Vagina (tissue), 2 donors: ENCODE results near the gene LEMD2. TPM values are rescaled to one million over a fixed set of nuclear protein-coding genes. Genes with fewer than 3 reads are reported as not detected.

Experiments
- DNase-seq, 2 donors: peaks; one replicate each; pipeline ENCODE4 v3.0.0-alpha.2; 2017; ENCODE audit errors: extremely low spot score in 2 of 2
- H3K27ac ChIP-seq: fragments of 200-600 bp; sonication (generic); one replicate; pipeline ENCODE4 v1.5.1; 2019
- H3K27me3 ChIP-seq: fragments of 200-600 bp; sonication (generic); one replicate; pipeline ENCODE4 v1.5.1; 2019
- H3K36me3 ChIP-seq, 2 donors: fragments of 200-600 bp; sonication (generic); one replicate each; pipeline ENCODE4 v1.5.1; 2017 to 2019
- H3K4me1 ChIP-seq: fragments of 200-600 bp; sonication (generic); one replicate; pipeline ENCODE4 v1.5.1; 2019
- H3K4me3 ChIP-seq, 2 donors: fragments of 200-600 bp; sonication (generic); 1 replicate in 1 of 2; 2 replicates in 1 of 2; pipeline ENCODE4 v1.5.1; 2016 to 2019
- H3K9me3 ChIP-seq: fragments of 200-600 bp; sonication (generic); one replicate; pipeline ENCODE4 v1.5.1; 2019
- CTCF ChIP-seq, 3 experiments: fragments of 450-650 bp in 2 of 3; fragments of 200-600 bp in 1 of 3; sonication (generic) in 1 of 3; IDR thresholded peaks; one replicate each; pipeline ENCODE4 v1.5.1; 2017 to 2019; ENCODE audit warnings: antibody characterized with exemption in 3 of 3, mild to moderate bottlenecking in 2 of 3, moderate library complexity in 2 of 3
- POLR2A ChIP-seq, 2 donors: fragments of 450-650 bp; IDR thresholded peaks; one replicate each; pipeline ENCODE4 v1.6.1; 2017; ENCODE audit warnings: antibody characterized with exemption in 2 of 2, mild to moderate bottlenecking in 2 of 2, moderate library complexity in 2 of 2
- POLR2AphosphoS5 ChIP-seq, 2 donors: sonication (generic); formaldehyde crosslinking; IDR thresholded peaks; one replicate each; pipeline ENCODE4 v1.9.0; 2017; ENCODE audit warnings: antibody characterized with exemption in 2 of 2, mild to moderate bottlenecking in 2 of 2, low read depth in 1 of 2; ENCODE audit not compliant: insufficient read depth in 1 of 2
- intact Hi-C: fragments of 100-400 bp; cut with DNase I; formaldehyde crosslinking; loops from one replicate; pipeline ENCODE4 v1.15.1; 2023
- total RNA-seq: library from RNA; depleted of rRNA; stranded (reverse); fragments of >200 nt; gene quantifications from one replicate; pipeline ENCODE4 v1.2.3, GENCODE V29; 2016

The LEMD2 gene
- total RNA-seq, 1 donor from 2014 or later: 55.5 TPM

- DNase-seq: no peak
- TF ChIP-seq POLR2AphosphoS5 (IDR thresholded peaks at IDR 0.05; ENCODE audit: insufficient read depth in 1 of 2, low read depth in 1 of 2) (no peak), POLR2A (IDR thresholded peaks at IDR 0.05) (no peak), CTCF (IDR thresholded peaks at IDR 0.05) (no peak)
- H3K27ac ChIP-seq: no peak overlapping the region
- no peak overlapping the region for H3K4me3 ChIP-seq
- H3K9me3 ChIP-seq: no peaks in the 10 kb centered on the region
- no peaks in the 10 kb centered on the region for H3K36me3 ChIP-seq
- no peaks in the 10 kb centered on the region for H3K4me1 ChIP-seq
- intact Hi-C loops: no loop called here
- H3K27me3 ChIP-seq: no peaks in the 10 kb centered on the region
Measured at GRCh38 chr6:33820784-33821520, 32.0 kb upstream of the LEMD2 start.

GRCh38 chr6:33820243-33820642 lies 31.3 kb upstream of the LEMD2 start:
- no peaks in the 10 kb centered on the region for H3K27me3 ChIP-seq
- intact Hi-C loops: no loop called here

GRCh38 chr6:33819021-33819420 lies 30.1 kb upstream of the LEMD2 start:
- no peak overlapping the region for H3K4me3 ChIP-seq
- TF ChIP-seq CTCF (IDR thresholded peaks at IDR 0.05) (no peak), POLR2AphosphoS5 (IDR thresholded peaks at IDR 0.05; ENCODE audit: insufficient read depth in 1 of 2, low read depth in 1 of 2) (no peak), POLR2A (IDR thresholded peaks at IDR 0.05) (no peak)

More at GRCh38 chr6:33820243-33820642, 31.3 kb upstream of the LEMD2 start:
- Histone ChIP-seq H3K4me3 (no peak overlapping the region), H3K9me3 (no peaks in the 10 kb centered on the region), H3K4me1 (no peaks in the 10 kb centered on the region), H3K36me3 (no peaks in the 10 kb centered on the region), H3K27ac (no peak overlapping the region)
- TF ChIP-seq POLR2AphosphoS5 (IDR thresholded peaks at IDR 0.05; ENCODE audit: insufficient read depth in 1 of 2, low read depth in 1 of 2): no peak
- TF ChIP-seq POLR2A (IDR thresholded peaks at IDR 0.05): no peak
- TF ChIP-seq CTCF (IDR thresholded peaks at IDR 0.05): no peak
- no peak for DNase-seq

GRCh38 chr6:33818293-33818692 lies 29.4 kb upstream of the LEMD2 start:
- H3K27me3 ChIP-seq: no peaks in the 10 kb centered on the region
- TF ChIP-seq POLR2AphosphoS5 (IDR thresholded peaks at IDR 0.05; ENCODE audit: insufficient read depth in 1 of 2, low read depth in 1 of 2) (no peak), POLR2A (IDR thresholded peaks at IDR 0.05) (no peak), CTCF (IDR thresholded peaks at IDR 0.05) (no peak)
- H3K4me1 ChIP-seq: no peaks in the 10 kb centered on the region
- no peaks in the 10 kb centered on the region for H3K36me3 ChIP-seq
- H3K27ac ChIP-seq: no peak overlapping the region
- no peak overlapping the region for H3K4me3 ChIP-seq
- no peaks in the 10 kb centered on the region for H3K9me3 ChIP-seq
- no peak for DNase-seq
- intact Hi-C loops: no loop called here

More at GRCh38 chr6:33819021-33819420, 30.1 kb upstream of the LEMD2 start:
- Histone ChIP-seq H3K27me3 (no peaks in the 10 kb centered on the region), H3K36me3 (no peaks in the 10 kb centered on the region), H3K9me3 (no peaks in the 10 kb centered on the region), H3K27ac (no peak overlapping the region), H3K4me1 (no peaks in the 10 kb centered on the region)
- intact Hi-C loops: no loop called here
- no peak for DNase-seq

GRCh38 chr6:33817489-33817888 lies 28.6 kb upstream of the LEMD2 start:
- Histone ChIP-seq H3K4me3 (no peak overlapping the region), H3K27ac (no peak overlapping the region), H3K4me1 (no peaks in the 10 kb centered on the region), H3K27me3 (no peaks in the 10 kb centered on the region), H3K9me3 (no peaks in the 10 kb centered on the region), H3K36me3 (no peaks in the 10 kb centered on the region)
- DNase-seq: no peak
- intact Hi-C loops: no loop called here
- no peak for TF ChIP-seq POLR2AphosphoS5 (IDR thresholded peaks at IDR 0.05; ENCODE audit: insufficient read depth in 1 of 2, low read depth in 1 of 2)
- TF ChIP-seq CTCF (IDR thresholded peaks at IDR 0.05): no peak
- no peak for TF ChIP-seq POLR2A (IDR thresholded peaks at IDR 0.05)
